GM21717 (cell line): Measurements from ENCODE around the gene CRYBA2.

ENCODE experiments used
- ATAC-seq: cut with Tn5 transposase; IDR thresholded peaks from one replicate; pipeline ENCODE4 v1.9.1; 2021; ENCODE audit warnings: mild to moderate bottlenecking, moderate library complexity; ENCODE audit not compliant: unreplicated experiment

Gene CRYBA2, protein sequence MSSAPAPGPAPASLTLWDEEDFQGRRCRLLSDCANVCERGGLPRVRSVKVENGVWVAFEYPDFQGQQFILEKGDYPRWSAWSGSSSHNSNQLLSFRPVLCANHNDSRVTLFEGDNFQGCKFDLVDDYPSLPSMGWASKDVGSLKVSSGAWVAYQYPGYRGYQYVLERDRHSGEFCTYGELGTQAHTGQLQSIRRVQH

GRCh38 chr2:218993345-218994315 is at the start of gene CRYBA2:
CRYBA2 (minus strand) TSS chr2:218993422; CDS start chr2:218993176, 246 bp downstream.
- no peak for ATAC-seq

DNA sequence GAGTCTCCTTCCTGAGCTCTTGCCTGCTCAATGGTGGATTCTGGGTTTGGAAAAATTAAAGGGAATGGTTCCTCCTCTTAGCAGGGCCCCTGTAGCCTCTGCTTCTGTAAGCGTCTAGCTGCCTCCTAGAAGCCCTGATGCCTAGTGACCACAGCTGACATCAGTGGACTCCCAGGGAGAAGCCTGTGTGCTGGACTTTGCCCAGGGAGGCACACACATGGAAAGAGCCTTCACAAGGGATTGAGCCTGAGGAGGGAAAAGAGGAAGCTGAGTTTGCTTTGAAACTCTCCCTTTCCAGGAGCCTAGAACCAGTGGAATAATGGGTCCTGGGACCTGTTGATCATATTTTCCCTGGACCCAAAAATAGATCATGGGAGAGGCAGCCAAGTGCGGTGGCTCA is 49.5 kb upstream of the CRYBA2 start:
- ATAC-seq: no peak

DNA sequence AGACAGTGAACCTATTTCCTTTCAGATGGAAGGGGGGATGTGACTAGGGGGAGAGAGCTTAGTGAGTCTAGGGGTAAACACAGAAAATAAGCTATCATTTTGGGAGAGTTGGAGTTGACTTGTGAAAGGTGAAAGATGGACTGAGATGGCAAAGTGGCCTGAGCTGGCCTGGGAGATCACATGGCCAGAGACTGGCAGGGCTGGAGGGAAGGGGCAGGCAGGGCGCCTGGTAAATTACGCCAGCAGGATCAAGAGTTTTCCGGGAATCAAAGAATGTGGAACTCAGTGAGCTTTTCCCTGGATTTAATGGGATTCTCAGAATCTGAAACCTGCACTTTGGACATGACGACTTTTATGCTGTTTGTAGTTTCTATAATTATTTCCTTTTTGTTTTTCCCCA is 48.9 kb upstream of the CRYBA2 start:
- ATAC-seq: no peak

GRCh38 chr2:219041252-219041651 is 48.0 kb upstream of the CRYBA2 start, which contains the start of gene CFAP65:
CFAP65 (minus strand) TSS chr2:219041516; CDS start chr2:219039048, 2,468 bp downstream.
- ATAC-seq: no peak

- ATAC-seq: no peak
Observed at GRCh38 chr2:219038600-219038999, 45.4 kb upstream of the CRYBA2 start.

- no peak for ATAC-seq
Observed at GRCh38 chr2:219037783-219038499, 44.7 kb upstream of the CRYBA2 start.

- ATAC-seq: no peak
Observed at GRCh38 chr2:219035942-219036341, 42.7 kb upstream of the CRYBA2 start.

DNA sequence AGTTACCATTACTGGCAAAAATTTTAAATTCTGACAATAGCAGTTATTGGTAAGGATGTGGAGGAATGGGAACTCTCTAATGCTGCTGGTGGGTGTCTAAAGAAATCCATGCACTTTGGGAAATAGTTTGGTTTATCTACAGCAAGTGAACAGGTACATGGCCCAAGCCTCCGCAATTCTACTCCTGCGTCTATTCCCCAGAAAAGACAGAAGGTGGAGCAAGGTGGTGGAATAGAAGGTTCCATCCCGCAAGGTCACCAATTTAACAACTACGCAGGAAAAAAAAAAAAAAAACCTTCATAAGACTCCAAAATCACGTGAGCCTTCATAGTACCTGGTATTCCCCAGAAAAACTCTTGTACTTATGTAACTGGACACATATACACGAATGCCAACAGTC is 41.6 kb upstream of the CRYBA2 start:
- ATAC-seq: no peak

DNA sequence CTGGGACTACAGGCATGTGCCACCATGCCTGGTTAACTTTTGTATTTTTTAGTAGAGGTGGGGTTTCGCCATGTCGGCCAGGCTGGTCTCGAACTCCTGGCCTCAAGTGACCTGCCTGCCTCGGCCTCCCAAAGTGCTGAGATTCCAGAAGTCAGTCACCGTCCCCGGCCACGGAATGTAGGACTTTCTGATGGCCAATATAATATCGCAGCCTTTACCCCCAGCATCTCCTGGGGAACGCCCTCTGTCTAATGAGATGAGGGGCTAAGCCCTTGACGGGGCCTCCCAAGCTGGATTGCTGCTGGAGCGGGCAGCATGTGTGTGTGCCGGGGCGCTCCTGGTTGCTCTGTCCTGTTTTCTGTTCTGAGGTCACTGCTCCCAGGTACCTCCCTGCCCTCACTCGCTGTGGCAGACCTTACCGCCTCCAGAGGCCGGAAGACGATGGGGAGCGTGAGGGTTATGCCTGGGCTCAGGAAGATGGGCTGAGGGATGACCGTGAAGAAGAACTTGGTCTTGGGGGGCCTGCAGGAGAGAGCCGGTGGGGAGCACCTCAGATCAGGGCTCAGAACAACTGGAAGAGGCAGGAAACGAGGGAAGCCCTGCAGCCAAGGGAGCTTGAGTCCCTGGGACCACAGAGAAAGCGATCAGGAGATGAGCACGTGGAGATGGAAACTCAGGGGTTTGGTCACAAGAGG is 39.0 kb upstream of the CRYBA2 start:
- no peak for ATAC-seq

DNA sequence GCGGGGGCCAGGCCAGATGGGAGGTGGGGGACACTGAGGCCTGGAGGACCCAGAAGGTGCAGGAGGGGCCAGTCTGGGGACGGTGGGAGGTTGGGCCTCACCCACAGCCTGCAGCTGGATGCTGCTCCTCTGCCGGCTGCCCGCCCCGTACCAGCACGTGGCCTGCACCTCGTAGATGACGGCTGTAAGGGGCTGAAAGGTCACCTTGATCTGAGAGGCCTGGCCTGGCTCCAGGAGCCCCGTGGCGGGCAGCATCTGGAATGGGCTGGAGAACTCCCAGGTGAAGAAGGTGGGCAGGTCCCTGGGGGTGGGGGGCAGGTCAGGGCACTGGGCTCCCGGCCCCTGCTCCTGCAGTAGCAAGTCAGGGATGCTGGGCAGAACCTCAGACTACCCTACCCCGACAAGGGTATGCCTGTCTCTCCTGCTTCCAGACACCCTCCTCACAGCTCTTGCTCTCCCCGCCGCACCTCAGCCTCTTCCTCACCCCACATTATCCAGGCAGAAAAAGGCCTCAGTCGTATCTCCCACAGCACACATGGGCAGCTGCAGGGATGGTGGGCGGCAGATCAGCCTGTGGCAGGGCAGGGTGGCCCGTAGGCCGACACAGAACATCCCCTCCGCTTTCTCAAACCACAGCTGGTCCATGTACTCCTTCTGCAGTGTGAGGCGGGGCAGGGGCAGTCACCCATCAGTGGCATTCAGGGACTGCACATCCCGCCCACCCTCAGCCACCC is 38.0 kb upstream of the CRYBA2 start:
- ATAC-seq: no peak

GRCh38 chr2:219030177-219030940 is 37.1 kb upstream of the CRYBA2 start:
- ATAC-seq: no peak

DNA sequence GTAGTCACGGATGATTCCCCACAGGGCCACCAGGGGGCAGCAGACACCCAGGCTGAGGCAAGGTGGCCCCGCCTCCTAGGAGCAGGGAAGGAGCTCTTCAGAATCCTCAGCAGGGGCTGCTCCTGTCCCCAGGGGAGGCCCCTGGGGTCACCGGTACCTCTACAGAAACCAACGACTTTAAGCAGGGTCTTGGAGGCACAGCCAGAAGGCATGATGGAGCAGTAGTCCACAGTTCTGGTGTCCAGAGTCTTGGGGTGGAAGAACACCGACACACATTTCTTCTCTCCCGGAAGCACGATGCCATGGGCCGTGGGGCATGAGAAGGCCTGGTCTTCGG is 36.6 kb upstream of the CRYBA2 start:
- no peak for ATAC-seq

DNA sequence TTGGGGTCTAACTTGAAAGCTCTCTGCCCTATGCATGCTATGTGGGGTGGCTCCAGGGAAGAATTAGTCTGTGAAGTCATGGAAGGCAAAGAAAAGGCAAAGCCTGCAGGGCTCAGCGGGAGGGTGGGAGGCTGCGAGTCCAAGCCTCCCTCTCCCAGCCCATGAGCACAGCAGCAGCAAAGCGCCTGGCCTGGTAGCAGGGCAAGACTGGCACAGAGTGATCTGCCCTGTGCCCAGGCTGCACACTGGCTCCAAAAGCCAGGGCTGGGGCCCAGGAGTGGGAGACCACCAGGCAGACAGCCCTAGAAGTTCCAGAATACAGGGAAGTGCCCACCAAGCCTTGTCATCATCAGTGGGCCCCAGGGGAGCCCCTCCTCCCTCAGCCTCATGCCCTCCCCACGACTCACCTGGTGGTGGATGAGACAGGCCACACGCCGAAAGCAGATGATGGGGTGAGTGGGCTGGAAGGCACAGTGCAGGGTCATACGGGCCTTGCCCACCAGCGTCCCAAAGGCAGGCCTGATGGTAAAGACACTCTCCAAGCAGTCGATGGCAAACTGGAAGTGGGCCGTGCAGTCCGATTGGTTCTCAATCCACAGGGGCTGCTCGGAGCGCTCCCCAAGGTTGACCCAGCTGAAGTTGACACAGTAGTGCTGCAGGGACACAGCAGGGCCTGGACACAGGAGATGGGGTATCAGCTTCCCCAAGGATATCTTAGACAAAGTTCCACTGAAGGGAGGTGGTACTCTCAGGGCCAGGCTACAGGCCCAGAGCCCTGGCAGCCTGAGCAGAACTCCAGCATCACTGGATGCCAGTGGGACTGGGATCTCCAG is 36.0 kb upstream of the CRYBA2 start:
- ATAC-seq: no peak

DNA sequence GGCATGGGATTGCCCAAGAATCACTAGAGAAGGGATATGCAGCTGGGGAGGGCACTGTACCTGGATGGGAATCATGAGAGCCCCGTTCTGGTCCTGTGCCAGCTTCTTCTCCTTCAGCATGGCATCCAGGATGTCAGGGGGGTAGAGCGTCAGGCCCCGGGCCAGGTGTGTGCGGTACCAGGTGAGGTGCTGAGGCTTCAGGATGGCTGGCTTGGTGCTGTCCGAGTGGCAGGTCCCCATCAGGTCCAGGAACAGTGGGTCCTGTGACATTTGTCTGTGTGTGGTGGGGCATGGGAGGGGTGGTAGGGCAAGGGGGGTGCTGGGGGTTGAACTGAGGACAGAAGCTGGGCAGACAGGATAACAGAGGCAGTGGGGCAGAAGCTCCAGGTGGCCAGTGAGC is 34.9 kb upstream of the CRYBA2 start:
- ATAC-seq: no peak

DNA sequence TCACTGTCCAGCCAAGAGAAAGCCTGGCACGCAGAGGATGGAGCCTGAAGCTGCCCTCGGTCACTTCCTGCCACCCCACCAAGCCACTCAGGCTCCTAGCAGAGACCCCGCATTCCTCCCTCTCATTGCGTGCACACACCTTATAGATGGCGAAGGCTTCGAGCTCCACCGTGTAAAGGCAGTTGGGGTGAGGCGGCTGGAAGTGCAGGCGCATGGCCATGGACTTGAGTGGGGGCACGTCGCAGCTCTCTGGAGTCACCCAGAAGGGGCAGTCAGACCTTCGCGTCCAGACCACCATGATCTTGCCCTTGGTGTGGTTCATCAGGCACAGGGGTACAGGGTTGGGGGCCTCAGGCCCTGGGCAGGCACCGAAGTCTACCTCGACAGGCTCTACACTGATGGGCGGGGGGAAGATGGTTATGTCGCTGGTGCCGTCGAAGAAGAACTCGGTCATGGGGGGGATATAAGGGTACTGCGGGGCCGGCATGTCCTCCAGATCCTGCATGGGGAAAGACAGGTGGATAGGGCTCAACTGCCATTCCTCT is 34.4 kb upstream of the CRYBA2 start:
- no peak for ATAC-seq

GRCh38 chr2:219026946-219027345 is 33.7 kb upstream of the CRYBA2 start:
- no peak for ATAC-seq

GRCh38 chr2:219025637-219026585 is 32.7 kb upstream of the CRYBA2 start:
- no peak for ATAC-seq
